Vagina (tissue), 2 donors: Measurements from ENCODE around the gene RPTOR. TPM values are rescaled to one million over a fixed set of nuclear protein-coding genes. Genes with fewer than 3 reads are reported as not detected.
A peak's percentile ranks its signal among the peaks of the same experiment; 100 is the strongest.

Experiments
- DNase-seq, 2 donors: peaks; one replicate each; pipeline ENCODE4 v3.0.0-alpha.2; 2017; ENCODE audit errors: extremely low spot score in 2 of 2
- H3K27ac ChIP-seq: fragments of 200-600 bp; sonication (generic); one replicate; pipeline ENCODE4 v1.5.1; 2019
- H3K27me3 ChIP-seq: fragments of 200-600 bp; sonication (generic); one replicate; pipeline ENCODE4 v1.5.1; 2019
- H3K36me3 ChIP-seq, 2 donors: fragments of 200-600 bp; sonication (generic); one replicate each; pipeline ENCODE4 v1.5.1; 2017 to 2019
- H3K4me1 ChIP-seq: fragments of 200-600 bp; sonication (generic); one replicate; pipeline ENCODE4 v1.5.1; 2019
- H3K4me3 ChIP-seq, 2 donors: fragments of 200-600 bp; sonication (generic); 1 replicate in 1 of 2; 2 replicates in 1 of 2; pipeline ENCODE4 v1.5.1; 2016 to 2019
- H3K9me3 ChIP-seq: fragments of 200-600 bp; sonication (generic); one replicate; pipeline ENCODE4 v1.5.1; 2019
- POLR2A ChIP-seq, 2 donors: fragments of 450-650 bp; IDR thresholded peaks; one replicate each; pipeline ENCODE4 v1.6.1; 2017; ENCODE audit warnings: antibody characterized with exemption in 2 of 2, mild to moderate bottlenecking in 2 of 2, moderate library complexity in 2 of 2
- POLR2AphosphoS5 ChIP-seq, 2 donors: sonication (generic); formaldehyde crosslinking; IDR thresholded peaks; one replicate each; pipeline ENCODE4 v1.9.0; 2017; ENCODE audit warnings: antibody characterized with exemption in 2 of 2, mild to moderate bottlenecking in 2 of 2, low read depth in 1 of 2; ENCODE audit not compliant: insufficient read depth in 1 of 2
- intact Hi-C: fragments of 100-400 bp; cut with DNase I; formaldehyde crosslinking; loops from one replicate; pipeline ENCODE4 v1.15.1; 2023
- total RNA-seq: library from RNA; depleted of rRNA; stranded (reverse); fragments of >200 nt; gene quantifications from one replicate; pipeline ENCODE4 v1.2.3, GENCODE V29; 2016
- TF ChIP-seq, protein P1 (sequence below), 3 experiments: fragments of 450-650 bp in 2 of 3; fragments of 200-600 bp in 1 of 3; sonication (generic) in 1 of 3; IDR thresholded peaks; one replicate each; pipeline ENCODE4 v1.5.1; 2017 to 2019; ENCODE audit warnings: antibody characterized with exemption in 3 of 3, mild to moderate bottlenecking in 2 of 3, moderate library complexity in 2 of 3

Gene RPTOR
- total RNA-seq, 1 donor from 2014 or later: 38.3 TPM

DNA sequence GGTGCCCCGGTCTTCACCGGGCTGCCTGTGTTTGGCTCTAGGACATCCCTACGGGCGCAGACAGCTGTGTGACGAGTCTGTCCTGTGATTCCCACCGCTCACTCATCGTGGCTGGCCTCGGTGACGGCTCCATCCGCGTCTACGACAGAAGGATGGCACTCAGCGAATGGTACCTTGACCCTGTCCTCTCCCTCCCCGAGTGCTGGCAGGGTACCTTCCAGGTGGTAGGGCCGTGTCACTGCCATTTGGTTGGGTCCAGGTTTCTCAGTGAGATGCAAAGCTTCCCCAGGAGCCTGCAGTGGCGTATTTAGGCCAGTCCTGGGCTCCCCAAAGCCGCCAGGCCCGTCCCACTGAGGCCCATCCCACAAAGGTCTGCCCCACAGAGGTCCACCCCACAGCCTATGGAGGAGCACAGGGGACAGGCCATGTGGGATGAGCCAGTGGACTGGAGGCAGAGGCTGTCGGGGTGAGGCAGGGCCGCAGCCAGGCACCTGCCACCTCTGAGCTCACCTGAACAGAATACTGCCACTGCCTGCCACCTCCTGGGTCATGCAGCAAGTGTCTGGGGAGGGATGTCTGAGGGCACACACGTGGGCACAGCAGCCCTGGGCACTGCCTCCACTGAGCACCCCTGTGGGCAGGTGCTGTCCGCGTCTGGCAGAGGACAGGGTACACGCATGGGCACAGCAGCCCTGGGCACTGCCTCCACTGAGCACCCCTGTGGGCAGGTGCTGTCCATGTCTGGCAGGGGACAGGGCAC is 415.6 kb downstream of the RPTOR start:
- DNase-seq: no peak
- TF ChIP-seq POLR2A (IDR thresholded peaks at IDR 0.05) (no peak), POLR2AphosphoS5 (IDR thresholded peaks at IDR 0.05; ENCODE audit: insufficient read depth in 1 of 2, low read depth in 1 of 2) (no peak)
- TF ChIP-seq, protein P1, sequence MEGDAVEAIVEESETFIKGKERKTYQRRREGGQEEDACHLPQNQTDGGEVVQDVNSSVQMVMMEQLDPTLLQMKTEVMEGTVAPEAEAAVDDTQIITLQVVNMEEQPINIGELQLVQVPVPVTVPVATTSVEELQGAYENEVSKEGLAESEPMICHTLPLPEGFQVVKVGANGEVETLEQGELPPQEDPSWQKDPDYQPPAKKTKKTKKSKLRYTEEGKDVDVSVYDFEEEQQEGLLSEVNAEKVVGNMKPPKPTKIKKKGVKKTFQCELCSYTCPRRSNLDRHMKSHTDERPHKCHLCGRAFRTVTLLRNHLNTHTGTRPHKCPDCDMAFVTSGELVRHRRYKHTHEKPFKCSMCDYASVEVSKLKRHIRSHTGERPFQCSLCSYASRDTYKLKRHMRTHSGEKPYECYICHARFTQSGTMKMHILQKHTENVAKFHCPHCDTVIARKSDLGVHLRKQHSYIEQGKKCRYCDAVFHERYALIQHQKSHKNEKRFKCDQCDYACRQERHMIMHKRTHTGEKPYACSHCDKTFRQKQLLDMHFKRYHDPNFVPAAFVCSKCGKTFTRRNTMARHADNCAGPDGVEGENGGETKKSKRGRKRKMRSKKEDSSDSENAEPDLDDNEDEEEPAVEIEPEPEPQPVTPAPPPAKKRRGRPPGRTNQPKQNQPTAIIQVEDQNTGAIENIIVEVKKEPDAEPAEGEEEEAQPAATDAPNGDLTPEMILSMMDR (IDR thresholded peaks at IDR 0.05): no peak
- Histone ChIP-seq H3K27me3 (no peaks in the 10 kb centered on the region), H3K27ac (peak overlapping the region; percentile 68), H3K36me3 (peaks cover 0 to 4% of the 10 kb centered on the region in 2 donors), H3K9me3 (no peaks in the 10 kb centered on the region), H3K4me1 (peaks cover 19% of the 10 kb centered on the region), H3K4me3 (no peak overlapping the region)
- intact Hi-C loops: no loop called here

DNA sequence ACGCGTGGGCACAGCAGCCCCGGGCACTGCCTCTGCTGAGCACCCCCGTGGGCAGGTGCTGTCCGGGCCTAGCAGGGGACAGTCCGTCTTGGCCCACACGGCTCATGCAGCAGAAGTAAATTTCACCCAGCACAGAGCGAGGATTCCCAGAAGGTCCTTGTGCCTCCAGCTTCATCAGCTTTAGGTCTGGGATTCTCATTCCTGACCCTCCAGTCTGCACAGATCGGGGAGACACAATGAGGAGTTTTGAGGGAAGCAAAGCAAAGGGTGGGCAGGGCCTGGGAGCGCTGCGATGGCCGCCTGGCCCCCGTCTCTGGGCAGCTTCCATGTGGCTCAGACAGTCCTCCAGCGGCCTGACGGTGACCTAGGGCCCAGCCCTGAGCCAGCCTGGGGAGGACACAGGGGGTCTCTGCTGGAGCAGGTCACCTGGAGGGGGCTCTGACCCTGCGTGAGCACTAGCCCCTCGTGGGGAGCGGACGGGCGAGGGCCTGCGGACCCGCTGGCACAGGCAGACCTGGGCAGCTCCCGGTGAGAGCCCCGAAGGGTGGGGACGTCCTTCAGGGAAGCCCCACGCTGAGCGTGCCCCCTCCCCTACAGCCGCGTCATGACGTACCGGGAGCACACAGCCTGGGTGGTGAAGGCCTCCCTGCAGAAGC is 416.3 kb downstream of the RPTOR start:
- Histone ChIP-seq H3K4me1 (peaks cover 19% of the 10 kb centered on the region), H3K9me3 (no peaks in the 10 kb centered on the region), H3K36me3 (peaks cover 0 to 4% of the 10 kb centered on the region in 2 donors), H3K27me3 (no peaks in the 10 kb centered on the region), H3K4me3 (no peak overlapping the region), H3K27ac (peak overlapping the region; percentile 68)
- intact Hi-C loops: no loop called here
- no peak for TF ChIP-seq POLR2A (IDR thresholded peaks at IDR 0.05)
- TF ChIP-seq, protein P1 (IDR thresholded peaks at IDR 0.05): no peak
- TF ChIP-seq POLR2AphosphoS5 (IDR thresholded peaks at IDR 0.05; ENCODE audit: insufficient read depth in 1 of 2, low read depth in 1 of 2): no peak
- DNase-seq: no peak

DNA sequence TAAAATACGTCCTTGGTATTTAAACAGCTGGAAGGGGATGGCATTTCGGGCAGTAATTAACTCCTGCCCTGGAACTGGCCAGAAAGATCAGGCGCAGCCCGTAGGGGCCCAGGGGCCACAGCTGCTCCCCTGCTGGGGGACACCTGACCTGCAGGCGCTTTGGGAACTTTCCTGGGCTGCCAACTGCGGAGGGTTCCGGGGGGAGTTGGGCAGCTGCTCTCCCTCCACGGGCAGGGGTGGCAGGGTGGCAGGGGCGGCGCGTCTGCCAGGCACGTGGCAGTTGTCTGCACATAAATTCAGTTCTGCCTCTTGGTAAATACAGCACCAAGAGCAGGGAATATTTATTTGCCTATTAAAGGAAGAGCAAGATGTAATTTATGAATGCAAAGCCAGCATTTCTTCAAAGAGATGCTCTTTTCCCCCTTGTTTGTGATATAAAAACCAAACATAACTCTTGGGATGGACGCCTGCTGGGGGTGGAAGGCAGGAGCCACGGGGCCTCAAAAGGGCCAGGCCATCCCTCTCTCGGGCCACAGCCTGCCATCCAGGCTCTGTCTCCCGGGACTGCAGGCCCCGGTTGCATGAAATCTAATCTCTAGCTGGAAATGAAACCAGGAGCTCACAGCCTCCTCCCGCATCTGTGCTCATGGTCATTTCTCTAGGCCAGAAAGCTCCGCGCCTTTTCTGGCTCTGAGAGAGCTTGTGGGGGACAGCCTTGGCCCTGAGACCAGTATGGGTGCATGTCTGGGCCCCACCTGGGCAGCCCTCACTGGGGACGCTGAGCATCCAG is 417.1 kb downstream of the RPTOR start:
- Histone ChIP-seq H3K9me3 (no peaks in the 10 kb centered on the region), H3K4me3 (no peak overlapping the region), H3K27me3 (no peaks in the 10 kb centered on the region), H3K4me1 (peaks cover 19% of the 10 kb centered on the region), H3K27ac (peak overlapping the region; percentile 24), H3K36me3 (peaks cover 0 to 4% of the 10 kb centered on the region in 2 donors)
- intact Hi-C loops: no loop called here
- TF ChIP-seq POLR2A (IDR thresholded peaks at IDR 0.05): no peak
- TF ChIP-seq, protein P1 (IDR thresholded peaks at IDR 0.05): peak in 1 of 3 experiments; percentile 9
- DNase-seq: no peak

DNA sequence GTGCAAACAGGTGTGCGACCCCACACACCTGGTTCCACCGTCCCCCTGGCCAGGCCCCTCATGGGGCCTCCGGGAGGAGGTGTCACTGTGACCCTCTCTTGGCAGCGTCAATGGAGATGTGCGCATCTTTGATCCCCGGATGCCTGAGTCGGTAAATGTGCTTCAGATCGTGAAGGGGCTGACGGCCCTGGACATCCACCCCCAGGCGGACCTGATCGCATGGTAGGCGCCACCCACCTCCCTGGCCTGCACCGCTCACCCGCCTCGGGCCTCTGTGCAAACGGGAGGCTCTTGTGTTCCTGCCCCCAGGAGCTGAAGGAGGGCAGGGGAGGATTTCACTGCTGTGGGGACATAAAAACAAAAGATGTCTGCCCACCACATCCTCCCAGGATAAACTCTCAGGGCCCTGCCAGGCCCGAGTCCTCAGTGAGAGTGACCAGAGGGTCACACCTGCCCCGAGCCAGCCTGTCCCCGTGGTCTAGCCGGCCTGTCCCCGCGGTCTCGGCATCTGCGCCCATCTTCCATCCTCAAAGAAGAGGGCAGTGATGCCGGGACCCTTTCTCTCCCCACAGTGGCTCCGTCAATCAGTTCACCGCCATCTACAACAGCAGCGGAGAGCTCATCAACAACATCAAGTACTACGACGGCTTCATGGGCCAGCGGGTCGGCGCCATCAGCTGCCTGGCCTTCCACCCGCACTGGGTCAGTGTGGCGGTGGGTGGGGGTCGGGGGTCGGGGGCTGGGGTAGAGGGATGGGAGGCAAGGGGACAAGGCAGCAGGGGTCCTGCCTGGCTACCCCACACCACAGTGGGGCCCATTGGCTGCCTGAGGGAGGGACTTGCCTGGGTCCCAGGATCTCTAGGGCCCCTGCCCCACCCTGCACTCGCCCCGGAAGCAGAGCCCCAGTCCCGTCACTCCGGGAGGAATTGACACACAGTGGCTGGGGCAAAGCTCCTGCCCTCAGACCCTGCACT is 418.0 kb downstream of the RPTOR start:
- intact Hi-C loops: no loop called here
- peak overlapping the region; percentile 24 for H3K27ac ChIP-seq

More for the DNA sequence above, 418.0 kb downstream of the RPTOR start:
- Histone ChIP-seq H3K9me3 (no peaks in the 10 kb centered on the region), H3K36me3 (peaks cover 0 to 4% of the 10 kb centered on the region in 2 donors), H3K4me3 (no peak overlapping the region), H3K4me1 (peaks cover 19% of the 10 kb centered on the region), H3K27me3 (no peaks in the 10 kb centered on the region)
- TF ChIP-seq, protein P1 (IDR thresholded peaks at IDR 0.05): no peak
- no peak for TF ChIP-seq POLR2AphosphoS5 (IDR thresholded peaks at IDR 0.05; ENCODE audit: insufficient read depth in 1 of 2, low read depth in 1 of 2)
- no peak for TF ChIP-seq POLR2A (IDR thresholded peaks at IDR 0.05)
- DNase-seq: no peak
